H1 (cell line): ENCODE measurements around the gene TAS1R1. TPM values are rescaled to one million over a fixed set of nuclear protein-coding genes. Genes with fewer than 3 reads are reported as not detected.

Source experiments
- CTCF ChIA-PET: fragments of 300-600 bp; sonication (Branson Sonifier 250); formaldehyde crosslinking; loops from one replicate; lab custom pipeline; 2021; ENCODE audit not compliant: partially characterized antibody; lab: Charles Lee
- POLR2A ChIA-PET: fragments of 300-600 bp; sonication (Branson Sonifier 250); formaldehyde crosslinking; loops from one replicate; lab custom pipeline; 2021; ENCODE audit warnings: inconsistent platforms; ENCODE audit not compliant: partially characterized antibody; lab: Charles Lee
- DNase-seq, 2 experiments: peaks; one replicate each; pipeline versions ENCODE4 v3.0.0 to v3.0.0-alpha.2; 2010 to 2022; ENCODE audit warnings: low spot score in 2 of 2, low read depth in 1 of 2, mixed read lengths in 1 of 2
- FAIRE-seq: peaks from 2 replicates; lab custom pipeline; 2011; peaks lifted over from hg19 to GRCh38; lab: Jason Lieb, UNC
- H2AFZ ChIP-seq: 2 replicates; pipeline ENCODE4 v1.8.1; 2012; ENCODE audit warnings: low read length, inconsistent platforms
- H2AK5ac ChIP-seq: 2 replicates; pipeline ENCODE4 v1.6.1; 2013; ENCODE audit warnings: low read depth, low read length
- H2BK120ac ChIP-seq: replicated peaks from 2 replicates; pipeline ENCODE3; 2013; ENCODE audit warnings: low read depth, low read length, inconsistent platforms
- H2BK12ac ChIP-seq: 2 replicates; pipeline ENCODE4 v1.6.1; 2013; ENCODE audit warnings: low read depth, low read length
- H2BK15ac ChIP-seq: 2 replicates; pipeline ENCODE4 v1.6.1; 2013; ENCODE audit warnings: low read length
- H2BK20ac ChIP-seq: 2 replicates; pipeline ENCODE4 v1.6.1; 2013; ENCODE audit warnings: low read length
- H2BK5ac ChIP-seq: 2 replicates; pipeline ENCODE4 v1.6.1; 2013; ENCODE audit warnings: low read depth, low read length
- H3K14ac ChIP-seq: 2 replicates; pipeline ENCODE4 v1.6.1; 2013; ENCODE audit warnings: inconsistent platforms; ENCODE audit not compliant: insufficient read length
- H3K18ac ChIP-seq: 2 replicates; pipeline ENCODE4 v1.6.1; 2013; ENCODE audit warnings: low read length; ENCODE audit errors: extremely low read depth
- H3K23ac ChIP-seq: 2 replicates; pipeline ENCODE4 v1.6.1; 2013; ENCODE audit warnings: inconsistent platforms; ENCODE audit not compliant: insufficient read length
- H3K23me2 ChIP-seq: 2 replicates; pipeline ENCODE4 v1.6.1; 2013; ENCODE audit warnings: low read depth, low read length
- H3K27ac ChIP-seq: 2 replicates; pipeline ENCODE4 v1.6.1; 2011; ENCODE audit warnings: low read depth, low read length, inconsistent platforms
- H3K27me3 ChIP-seq, 4 experiments: replicated peaks in 1 of 4; 1 replicate in 1 of 4; 2 replicates in 3 of 4; pipeline versions ENCODE4 v1.6.1 to v1.8.1; 2011 to 2013; ENCODE audit warnings: low read length in 3 of 4, mild to moderate bottlenecking in 3 of 4, inconsistent platforms in 2 of 4, mixed read lengths in 2 of 4, moderate library complexity in 1 of 4; ENCODE audit not compliant: control insufficient read depth in 3 of 4, insufficient read depth in 3 of 4; ENCODE audit errors: extremely low read depth in 1 of 4
- H3K36me3 ChIP-seq, 4 experiments: 2 replicates each; pipeline versions ENCODE4 v1.6.1 to v1.8.1; 2011 to 2013; ENCODE audit warnings: mild to moderate bottlenecking in 4 of 4, low read length in 3 of 4, moderate library complexity in 2 of 4, control low read depth in 1 of 4, inconsistent platforms in 1 of 4; ENCODE audit not compliant: insufficient read depth in 4 of 4, control insufficient read depth in 2 of 4
- H3K4ac ChIP-seq: replicated peaks from 2 replicates; pipeline ENCODE3; 2013; ENCODE audit warnings: low read length, low read depth, mixed read lengths, inconsistent platforms; ENCODE audit not compliant: insufficient read length
- H3K4me1 ChIP-seq, 4 experiments: replicated peaks in 1 of 4; 1 replicate in 1 of 4; 2 replicates in 3 of 4; pipeline versions ENCODE4 v1.6.1 to v1.8.1; 2011 to 2013; ENCODE audit warnings: low read length in 3 of 4, inconsistent platforms in 2 of 4, mixed read lengths in 1 of 4; ENCODE audit not compliant: insufficient read depth in 4 of 4, control insufficient read depth in 3 of 4
- H3K4me2 ChIP-seq, 2 experiments: 2 replicates each; pipeline versions ENCODE4 v1.6.1 to v1.8.1; 2011 to 2013; ENCODE audit warnings: low read depth in 2 of 2, low read length in 2 of 2, control low read depth in 1 of 2, inconsistent platforms in 1 of 2, mild to moderate bottlenecking in 1 of 2; ENCODE audit not compliant: insufficient read depth in 1 of 2
- H3K4me3 ChIP-seq, 4 experiments: fragments of 200-600, 300-600 bp in 1 of 4; sonication (generic), shearing (Covaris generic), sonication (Bioruptor Twin) in 1 of 4; 2 replicates each; pipeline versions ENCODE4 v1.5.1 to v1.8.1; 2011 to 2016; ENCODE audit warnings: low read length in 4 of 4, low read depth in 3 of 4, control low read depth in 2 of 4, inconsistent platforms in 2 of 4, mild to moderate bottlenecking in 2 of 4, mixed read lengths in 1 of 4, moderate library complexity in 1 of 4; ENCODE audit not compliant: insufficient read depth in 2 of 4; ENCODE audit errors: extremely low read depth in 1 of 4
- H3K56ac ChIP-seq: replicated peaks from 2 replicates; pipeline ENCODE3; 2013; ENCODE audit warnings: low read depth, mild to moderate bottlenecking, mixed read lengths, low read length, inconsistent platforms; ENCODE audit not compliant: insufficient read length
- H3K79me1 ChIP-seq: 2 replicates; pipeline ENCODE4 v1.6.1; 2013; ENCODE audit warnings: low read depth, low read length, control low read depth
- H3K79me2 ChIP-seq, 2 experiments: 2 replicates each; pipeline versions ENCODE4 v1.6.1 to v1.8.1; 2012 to 2013; ENCODE audit warnings: low read length in 2 of 2, mild to moderate bottlenecking in 2 of 2, inconsistent platforms in 1 of 2; ENCODE audit not compliant: insufficient read depth in 2 of 2, control insufficient read depth in 1 of 2
- H3K9ac ChIP-seq, 4 experiments: replicated peaks in 1 of 4; 1 replicate in 1 of 4; 2 replicates in 3 of 4; pipeline versions ENCODE4 v1.6.1 to v1.8.1; 2011 to 2013; ENCODE audit warnings: low read depth in 3 of 4, low read length in 3 of 4, control low read depth in 2 of 4, mild to moderate bottlenecking in 2 of 4, moderate library complexity in 2 of 4, inconsistent platforms in 1 of 4; ENCODE audit errors: extremely low read depth in 1 of 4
- H3K9me3 ChIP-seq, 2 experiments: 2 replicates each; pipeline versions ENCODE4 v1.6.1 to v1.8.1; 2012 to 2013; ENCODE audit warnings: mild to moderate bottlenecking in 2 of 2, moderate library complexity in 2 of 2, control low read depth in 1 of 2, inconsistent platforms in 1 of 2, low read depth in 1 of 2, low read length in 1 of 2, mixed read lengths in 1 of 2; ENCODE audit not compliant: insufficient read depth in 2 of 2
- H4K20me1 ChIP-seq, 2 experiments: replicated peaks in 1 of 2; 2 replicates each; pipeline versions ENCODE3 to v1.8.1; 2011 to 2013; ENCODE audit warnings: inconsistent platforms in 2 of 2, low read length in 2 of 2, mild to moderate bottlenecking in 1 of 2; ENCODE audit not compliant: insufficient read depth in 2 of 2, control insufficient read depth in 1 of 2
- H4K5ac ChIP-seq: 2 replicates; pipeline ENCODE4 v1.6.1; 2013; ENCODE audit warnings: low read length, low read depth, mixed read lengths, inconsistent platforms; ENCODE audit not compliant: insufficient read length
- H4K8ac ChIP-seq: 2 replicates; pipeline ENCODE4 v1.8.0; 2013; ENCODE audit warnings: mild to moderate bottlenecking, moderate library complexity, low read length, inconsistent platforms; ENCODE audit not compliant: insufficient read depth; ENCODE audit errors: extremely low read depth
- H4K91ac ChIP-seq: replicated peaks from 2 replicates; pipeline ENCODE3; 2013; ENCODE audit warnings: low read length, mixed read lengths, inconsistent platforms; ENCODE audit not compliant: insufficient read length
- ASH2L ChIP-seq: fragments of 200-600, 300-600 bp; sonication (generic); IDR thresholded peaks from one replicate; pipeline ENCODE4 v1.7.1; 2017; ENCODE audit warnings: low read length
- ATF2 ChIP-seq: IDR thresholded peaks from 2 replicates; pipeline ENCODE4 v1.6.1; 2012; ENCODE audit warnings: low read length, inconsistent platforms
- E2F6 ChIP-seq: IDR thresholded peaks from 2 replicates; pipeline ENCODE4 v1.6.1; 2012; ENCODE audit warnings: inconsistent platforms
- EGR1 ChIP-seq: IDR thresholded peaks from 2 replicates; pipeline ENCODE4 v1.6.1; 2011; ENCODE audit warnings: low read depth, low read length, borderline replicate concordance
- HDAC2 ChIP-seq, 2 experiments: fragments of 300-600 bp in 1 of 2; sonication (generic) in 1 of 2; IDR thresholded peaks; 2 replicates each; pipeline ENCODE4 v1.6.1; 2011 to 2012; ENCODE audit warnings: low read depth in 2 of 2, low read length in 2 of 2, mild to moderate bottlenecking in 2 of 2, moderate library complexity in 2 of 2, borderline replicate concordance in 1 of 2, inconsistent platforms in 1 of 2
- KDM1A ChIP-seq: fragments of 200-600, 300-600 bp; sonication (generic); IDR thresholded peaks from 2 replicates; pipeline ENCODE4 v1.7.1; 2016; ENCODE audit warnings: mild to moderate bottlenecking, low read length, borderline replicate concordance
- POLR2A ChIP-seq, 2 experiments: IDR thresholded peaks; 1 replicate in 1 of 2; 2 replicates in 1 of 2; pipeline ENCODE4 v1.6.1; 2011; ENCODE audit warnings: low read depth in 2 of 2, low read length in 2 of 2, mild to moderate bottlenecking in 2 of 2; ENCODE audit errors: control extremely low read depth in 1 of 2
- SP4 ChIP-seq: IDR thresholded peaks from 2 replicates; pipeline ENCODE4 v1.6.1; 2012; ENCODE audit warnings: low read length, inconsistent platforms
- TAF1 ChIP-seq: IDR thresholded peaks from 2 replicates; pipeline ENCODE4 v1.6.1; 2011; ENCODE audit warnings: mild to moderate bottlenecking, low read depth, low read length
- TBP ChIP-seq: IDR thresholded peaks from 2 replicates; pipeline ENCODE4 v1.6.1; 2011; ENCODE audit warnings: low read depth, low read length, improper control_type of control experiment
- TCF12 ChIP-seq: IDR thresholded peaks from 2 replicates; pipeline ENCODE4 v1.6.1; 2011; ENCODE audit warnings: low read depth, mild to moderate bottlenecking, low read length
- TEAD4 ChIP-seq: IDR thresholded peaks from 2 replicates; pipeline ENCODE4 v1.6.1; 2012; ENCODE audit warnings: low read depth, low read length, inconsistent platforms, mixed read lengths
- WGBS, 2 experiments: shearing (Covaris generic) in 1 of 2; methylation state at CpG; one replicate each; pipeline versions ENCODE4 v1.1.6 to v1.1.7; 2013 to 2015; ENCODE audit warnings: low lambda C conversion rate in 2 of 2, mixed read lengths in 2 of 2, inconsistent platforms in 1 of 2, low coverage in 1 of 2, missing lambda C conversion rate in 1 of 2; ENCODE audit not compliant: insufficient replicate concordance in 2 of 2, insufficient coverage in 1 of 2, insufficient read length in 1 of 2; ENCODE audit errors: extremely low coverage in 1 of 2, missing lambda C conversion rate in 1 of 2; 5-methylcytosine and 5-hydroxymethylcytosine counted together
- polyA plus RNA-seq, 7 experiments: library from polyadenylated mRNA; depleted of rRNA in 3 of 7; stranded (reverse) in 5 of 7; unstranded in 2 of 7; fragments of >200 nt in 5 of 7; fragments of 200-250 nt in 2 of 7; gene quantifications; 1 replicate in 5 of 7; 2 replicates in 1 of 7; 4 replicates in 1 of 7; pipeline versions ENCODE4 v1.2.1 to v1.2.3, GENCODE V29; 2011 to 2013; ENCODE audit warnings: missing spikeins in 2 of 7, mixed read lengths in 2 of 7
- total RNA-seq: library from RNA; stranded (reverse); fragmentation: NEBNext Ultra II Directional; extraction: Animal tissue kit (Norgen Biotek cat#: 25700); gene quantifications from 2 replicates; pipeline ENCODE4 v1.2.1, GENCODE V29; 2021

The TAS1R1 gene
- total and polyA plus RNA-seq, 2 of the 8 experiments (the other 6 are each of a cell fraction or from before 2014, with no cell fraction given), result 0.26 TPM; not detected in 1

- Histone ChIP-seq H2BK15ac (no peak overlapping the region), H3K23me2 (peaks cover 8% of the 10 kb centered on the region; the same call in 1 of the 2 replicates), H3K4me3 (no peak overlapping the region), H3K56ac (no peak overlapping the region), H2BK20ac (no peak overlapping the region), H2AFZ (no peak overlapping the region), H3K27ac (no peak overlapping the region), H3K4ac (no peak overlapping the region), H3K14ac (no peak overlapping the region), H3K4me2 (no peak overlapping the region), H4K91ac (no peak overlapping the region), H2BK120ac (no peak overlapping the region), H3K79me2 (peaks cover 13 to 45% of the 10 kb centered on the region in 2 experiments; a peak in 3 of 4 replicates), H2BK5ac (no peak overlapping the region), H4K20me1 (peaks cover 27 to 51% of the 10 kb centered on the region in 2 experiments), H3K27me3 (no peaks in the 10 kb centered on the region; a peak in 1 of 7 replicates), H4K8ac (no peak overlapping the region), H3K79me1 (peaks cover 14% of the 10 kb centered on the region), H3K9ac (no peak overlapping the region), H2AK5ac (no peak overlapping the region), H3K36me3 (peaks cover 10 to 41% (median 37%) of the 10 kb centered on the region in 4 experiments), H2BK12ac (no peak overlapping the region), H3K23ac (no peak overlapping the region), H3K18ac (no peak overlapping the region), H3K4me1 (peaks cover 0 to 6% (median 4%) of the 10 kb centered on the region in 4 experiments; a peak in 3 of 7 replicates), H4K5ac (no peak overlapping the region), H3K9me3 (no peaks in the 10 kb centered on the region)
- FAIRE-seq (no peak), DNase-seq (no peak)
- ChIA-PET POLR2A (interaction anchor here (0.7 to 10.8 kb wide), 3 partner anchors 10 to 134 kb away, joined by 3 to 196 read pairs (median 175); partner anchors contain the start of genes THAP3 and ZBTB48), CTCF (interaction anchor here (0.5 kb wide), 1 partner anchor 55 kb away, joined by 3 read pairs; no protein-coding TSS in a partner anchor)
- TF ChIP-seq KDM1A, result no peak
- no peak for TF ChIP-seq TAF1
- no peak for TF ChIP-seq POLR2A (IDR thresholded peaks at IDR 0.05; ENCODE audit: control extremely low read depth in 1 of 2, low read depth in 2 of 2, low read length in 2 of 2)
- no peak for TF ChIP-seq TBP
- no peak for TF ChIP-seq E2F6
- TF ChIP-seq SP4, result no peak
- no peak for TF ChIP-seq EGR1
- TF ChIP-seq ATF2, result no peak
- no peak for TF ChIP-seq ASH2L
- no peak for TF ChIP-seq HDAC2 (IDR thresholded peaks at IDR 0.05; ENCODE audit: borderline replicate concordance in 1 of 2, low read depth in 2 of 2, low read length in 2 of 2)
- TF ChIP-seq TCF12, result no peak
- no peak for TF ChIP-seq TEAD4
- WGBS, 2 experiments, result 94% methylated on average over 7 of the region's 7 CpGs; no CpG with 5 or more reads in 1 of the 2 experiments
Observed at GRCh38 chr1:6596351-6596750, 41.2 kb downstream of the TAS1R1 start.
